OCI-LY7 (cell line): ENCODE measurements around the gene KRT16. TPM values are rescaled to one million over a fixed set of nuclear protein-coding genes. Genes with fewer than 3 reads are reported as not detected.

ENCODE experiments used
- BruUV-seq: library from RNA; stranded (reverse); fragments of 400-500 nt; replicated peaks from 2 replicates; lab custom pipeline; 2021; lab: Mats Ljungman, UMichigan
- CTCF ChIA-PET: fragments of 300-600 bp; sonication (Branson Sonifier 250); formaldehyde crosslinking; loops from one replicate; lab custom pipeline; 2022; ENCODE audit warnings: antibody characterized with exemption; ENCODE audit not compliant: unreplicated experiment; lab: Charles Lee
- POLR2A ChIA-PET: fragments of 300-600 bp; sonication (Branson Sonifier 250); formaldehyde crosslinking; loops from one replicate; lab custom pipeline; 2022; ENCODE audit warnings: antibody characterized with exemption; lab: Charles Lee
- DNase-seq: peaks from one replicate; pipeline ENCODE4 v3.0.0-alpha.2; 2015; ENCODE audit warnings: low spot score
- H2AFZ ChIP-seq: fragments of 200-600 bp; sonication (generic), shearing (Covaris generic); 2 replicates; pipeline ENCODE4 v1.6.1; 2014; ENCODE audit warnings: mild to moderate bottlenecking, antibody characterized with exemption, low read length, moderate library complexity
- H3K27ac ChIP-seq: fragments of 200-600 bp; sonication (generic); 2 replicates; pipeline ENCODE4 v1.5.1; 2014; ENCODE audit warnings: mixed run types, low read depth, mild to moderate bottlenecking, moderate library complexity, low read length, inconsistent platforms; ENCODE audit not compliant: poor library complexity, severe bottlenecking
- H3K36me3 ChIP-seq: fragments of 200-600 bp; sonication (generic); 2 replicates; pipeline ENCODE4 v1.6.1; 2014; ENCODE audit warnings: mild to moderate bottlenecking, antibody characterized with exemption, low read length, moderate library complexity, mixed read lengths; ENCODE audit not compliant: insufficient read depth
- H3K4me1 ChIP-seq: fragments of 200-600 bp; sonication (generic); 2 replicates; pipeline ENCODE4 v1.5.1; 2014; ENCODE audit warnings: mild to moderate bottlenecking, low read length; ENCODE audit not compliant: insufficient read depth, poor library complexity, severe bottlenecking
- H3K4me2 ChIP-seq: fragments of 200-600 bp; sonication (generic); 2 replicates; pipeline ENCODE4 v1.6.1; 2014; ENCODE audit warnings: mild to moderate bottlenecking, low read length
- H3K4me3 ChIP-seq: fragments of 200-600 bp; sonication (generic); 2 replicates; pipeline ENCODE4 v1.5.1; 2014; ENCODE audit warnings: mild to moderate bottlenecking, low read depth, low read length; ENCODE audit not compliant: poor library complexity, severe bottlenecking
- H3K79me2 ChIP-seq: fragments of 200-600 bp; sonication (generic); 2 replicates; pipeline ENCODE4 v1.6.1; 2016; ENCODE audit warnings: low read depth, mild to moderate bottlenecking, low read length, moderate library complexity, mixed read lengths; ENCODE audit not compliant: insufficient read depth
- H3K9me2 ChIP-seq: fragments of 200-600 bp; sonication (generic); 2 replicates; pipeline ENCODE4 v1.6.1; 2016; ENCODE audit warnings: mild to moderate bottlenecking, low read length, mixed read lengths; ENCODE audit not compliant: insufficient read depth
- H3K9me3 ChIP-seq: fragments of 200-600 bp; sonication (generic); 2 replicates; pipeline ENCODE4 v1.6.1; 2014; ENCODE audit warnings: mild to moderate bottlenecking, mixed run types, low read length, mixed read lengths
- H4K20me1 ChIP-seq: fragments of 200-600 bp; sonication (generic); 2 replicates; pipeline ENCODE4 v1.6.1; 2014; ENCODE audit warnings: mild to moderate bottlenecking, antibody characterized with exemption, low read length, moderate library complexity, mixed read lengths; ENCODE audit not compliant: insufficient read depth
- EZH2phosphoT487 ChIP-seq: fragments of 200-600 bp; sonication (generic); IDR thresholded peaks from 2 replicates; pipeline ENCODE4 v1.6.1; 2018; ENCODE audit warnings: low read depth, borderline replicate concordance, mild to moderate bottlenecking, mixed run types, antibody characterized with exemption, low read length, moderate library complexity, mixed read lengths
- intact Hi-C: fragments of 100-400 bp; cut with micrococcal nuclease; formaldehyde crosslinking; loops from one replicate; pipeline ENCODE4 v1.10.0; 2022; ENCODE audit not compliant: unreplicated experiment
- total RNA-seq, 2 experiments: library from RNA; depleted of rRNA in 1 of 2; stranded (reverse); fragments of >200 nt in 1 of 2; shearing (Covaris generic) in 1 of 2; gene quantifications; 2 replicates each; pipeline ENCODE4 v1.2.3, GENCODE V29; 2014 to 2022
- TF ChIP-seq, protein P1 (sequence below): fragments of 200-600 bp; sonication (generic); conservative IDR thresholded peaks from 2 replicates; pipeline ENCODE4 v1.5.1; 2014; ENCODE audit warnings: mild to moderate bottlenecking, antibody characterized with exemption, low read length, moderate library complexity, mixed read lengths

KRT16 gene
- total RNA-seq, 2 experiments from 2014 or later: not detected

DNA sequence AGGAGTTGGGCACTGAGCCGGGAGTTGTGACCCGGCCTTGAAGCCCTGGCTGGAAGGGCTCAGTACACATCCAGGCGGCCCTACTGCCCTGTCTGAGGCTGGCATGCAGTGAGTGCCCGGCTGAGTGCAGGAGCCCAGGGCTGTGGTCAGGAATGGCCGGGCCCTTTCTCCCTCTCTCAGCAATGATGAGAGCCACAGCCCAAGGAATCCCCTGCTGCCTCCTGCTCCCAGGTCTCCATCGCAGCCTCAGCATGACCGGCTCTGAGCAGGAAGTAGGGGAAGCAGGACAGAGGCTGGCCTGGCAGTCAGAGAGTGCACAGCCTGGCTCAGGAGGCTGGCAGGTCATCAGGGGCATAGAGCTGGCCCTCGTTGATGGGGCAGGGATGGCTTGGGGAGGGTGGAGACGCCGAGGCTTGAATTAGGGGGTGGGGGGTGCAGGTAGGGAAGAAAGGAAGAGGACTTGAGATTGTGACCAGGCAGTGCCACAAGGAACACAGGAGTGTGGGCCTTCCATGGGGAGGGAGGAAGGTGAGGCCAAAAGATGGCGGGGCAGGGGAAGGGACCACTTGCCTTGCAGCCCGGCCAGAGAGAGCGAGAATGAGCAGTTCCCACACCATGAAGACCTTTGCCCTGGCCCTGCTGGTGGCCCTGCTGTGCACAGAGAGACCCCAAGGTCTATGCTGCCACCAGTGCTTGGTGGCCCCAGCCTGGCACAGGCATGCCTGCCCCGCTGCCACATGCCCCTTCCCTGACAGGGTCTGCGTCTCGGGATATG lies 43.9 kb upstream of the KRT16 start:
- H3K79me2 ChIP-seq: no peaks in the 10 kb centered on the region
- no peaks in the 10 kb centered on the region for H3K4me1 ChIP-seq
- H4K20me1 ChIP-seq: no peaks in the 10 kb centered on the region
- no peak overlapping the region for H2AFZ ChIP-seq
- H3K27ac ChIP-seq: no peak overlapping the region
- intact Hi-C loops: no loop called here
- no peak for DNase-seq
- BruUV-seq: no TSS peak
- no peak for TF ChIP-seq EZH2phosphoT487
- TF ChIP-seq, protein P1, sequence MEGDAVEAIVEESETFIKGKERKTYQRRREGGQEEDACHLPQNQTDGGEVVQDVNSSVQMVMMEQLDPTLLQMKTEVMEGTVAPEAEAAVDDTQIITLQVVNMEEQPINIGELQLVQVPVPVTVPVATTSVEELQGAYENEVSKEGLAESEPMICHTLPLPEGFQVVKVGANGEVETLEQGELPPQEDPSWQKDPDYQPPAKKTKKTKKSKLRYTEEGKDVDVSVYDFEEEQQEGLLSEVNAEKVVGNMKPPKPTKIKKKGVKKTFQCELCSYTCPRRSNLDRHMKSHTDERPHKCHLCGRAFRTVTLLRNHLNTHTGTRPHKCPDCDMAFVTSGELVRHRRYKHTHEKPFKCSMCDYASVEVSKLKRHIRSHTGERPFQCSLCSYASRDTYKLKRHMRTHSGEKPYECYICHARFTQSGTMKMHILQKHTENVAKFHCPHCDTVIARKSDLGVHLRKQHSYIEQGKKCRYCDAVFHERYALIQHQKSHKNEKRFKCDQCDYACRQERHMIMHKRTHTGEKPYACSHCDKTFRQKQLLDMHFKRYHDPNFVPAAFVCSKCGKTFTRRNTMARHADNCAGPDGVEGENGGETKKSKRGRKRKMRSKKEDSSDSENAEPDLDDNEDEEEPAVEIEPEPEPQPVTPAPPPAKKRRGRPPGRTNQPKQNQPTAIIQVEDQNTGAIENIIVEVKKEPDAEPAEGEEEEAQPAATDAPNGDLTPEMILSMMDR: no peak
- H3K36me3 ChIP-seq: no peaks in the 10 kb centered on the region
- ChIA-PET POLR2A (no interaction called here), CTCF (no interaction called here)
- H3K4me3 ChIP-seq: no peak overlapping the region
- H3K9me3 ChIP-seq: no peaks in the 10 kb centered on the region
- H3K4me2 ChIP-seq: no peak overlapping the region
- no peaks in the 10 kb centered on the region for H3K9me2 ChIP-seq

DNA sequence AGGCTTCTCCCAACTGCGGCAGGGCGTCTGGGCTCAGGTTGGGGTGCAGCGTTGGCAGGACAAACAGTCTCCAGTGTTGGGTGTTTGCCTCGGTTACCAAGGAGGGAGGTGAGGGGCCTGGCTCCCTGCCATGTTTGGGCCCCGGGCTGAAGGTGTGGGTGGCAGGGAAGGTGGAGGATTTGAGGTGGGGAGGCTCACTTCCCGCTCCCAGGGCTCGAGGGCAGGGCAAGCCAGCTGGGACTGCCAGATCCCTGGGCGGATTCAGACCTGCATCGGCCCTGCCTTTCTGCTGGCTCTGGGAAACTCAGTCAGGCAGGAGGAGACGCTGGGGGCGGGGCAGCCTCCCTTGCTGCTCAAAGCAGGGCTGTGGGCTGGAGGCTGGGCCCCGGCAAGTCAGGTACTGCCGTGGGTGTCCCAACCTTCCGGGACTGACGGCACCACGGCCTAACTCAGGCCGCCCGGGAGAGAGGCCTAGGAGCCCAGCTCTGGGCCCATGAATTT lies 43.1 kb upstream of the KRT16 start:
- POLR2A ChIA-PET: no interaction called here
- CTCF ChIA-PET: no interaction called here
- Histone ChIP-seq H3K27ac (no peak overlapping the region), H3K9me3 (no peaks in the 10 kb centered on the region), H4K20me1 (no peaks in the 10 kb centered on the region), H3K36me3 (no peaks in the 10 kb centered on the region), H3K79me2 (no peaks in the 10 kb centered on the region), H3K4me3 (no peak overlapping the region), H3K4me1 (no peaks in the 10 kb centered on the region), H2AFZ (no peak overlapping the region), H3K4me2 (no peak overlapping the region), H3K9me2 (no peaks in the 10 kb centered on the region)
- DNase-seq: no peak
- intact Hi-C loops: no loop called here
- BruUV-seq: no TSS peak
- TF ChIP-seq EZH2phosphoT487: no peak
- TF ChIP-seq, protein P1: no peak
